ENCODE measurements around the gene MAPK11.

The MAPK11 gene

DNA sequence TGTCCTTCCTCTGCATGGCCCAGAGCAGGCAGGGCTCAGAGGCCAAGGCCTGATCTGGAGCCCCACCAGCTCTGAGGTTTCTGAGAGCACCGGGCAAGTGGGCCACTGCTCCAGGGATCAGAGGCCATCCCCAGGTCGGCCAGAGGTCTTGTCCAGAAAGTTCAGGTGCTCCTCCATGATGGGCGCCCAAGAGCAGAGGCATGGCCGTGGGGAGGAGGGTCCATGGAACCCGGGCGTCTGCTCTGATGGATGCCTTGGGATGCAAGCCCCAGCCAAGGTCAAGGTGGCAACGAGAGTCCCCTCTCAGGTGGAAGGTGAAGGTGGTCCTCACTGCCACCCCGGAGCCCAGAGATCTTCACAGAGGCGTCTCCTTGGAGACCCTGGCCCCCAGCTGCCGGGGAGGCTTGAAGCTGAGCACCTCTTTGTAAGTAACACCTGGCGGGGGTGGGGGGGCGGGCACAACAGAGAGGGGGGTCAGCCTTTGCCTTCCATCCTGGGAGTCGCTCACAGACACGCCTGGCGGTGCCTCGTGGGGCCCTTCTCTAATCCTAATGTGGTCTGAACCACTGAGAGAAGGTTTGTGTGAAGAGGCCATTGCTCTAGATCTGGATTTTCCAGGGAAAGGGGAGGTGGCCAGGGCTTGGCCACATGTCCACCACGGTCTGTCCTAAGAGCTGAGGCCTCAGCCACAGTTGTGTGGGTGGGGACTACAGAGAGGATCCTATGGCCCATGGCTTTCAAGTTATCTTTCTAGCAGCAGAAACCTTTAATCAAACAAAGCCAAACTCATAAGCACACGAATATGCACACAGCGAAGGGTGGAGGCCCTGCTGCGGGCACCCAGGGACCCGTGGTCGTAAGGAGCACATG is 16.9 kb downstream of the MAPK11 start:
- TF ChIP-seq, protein P1, sequence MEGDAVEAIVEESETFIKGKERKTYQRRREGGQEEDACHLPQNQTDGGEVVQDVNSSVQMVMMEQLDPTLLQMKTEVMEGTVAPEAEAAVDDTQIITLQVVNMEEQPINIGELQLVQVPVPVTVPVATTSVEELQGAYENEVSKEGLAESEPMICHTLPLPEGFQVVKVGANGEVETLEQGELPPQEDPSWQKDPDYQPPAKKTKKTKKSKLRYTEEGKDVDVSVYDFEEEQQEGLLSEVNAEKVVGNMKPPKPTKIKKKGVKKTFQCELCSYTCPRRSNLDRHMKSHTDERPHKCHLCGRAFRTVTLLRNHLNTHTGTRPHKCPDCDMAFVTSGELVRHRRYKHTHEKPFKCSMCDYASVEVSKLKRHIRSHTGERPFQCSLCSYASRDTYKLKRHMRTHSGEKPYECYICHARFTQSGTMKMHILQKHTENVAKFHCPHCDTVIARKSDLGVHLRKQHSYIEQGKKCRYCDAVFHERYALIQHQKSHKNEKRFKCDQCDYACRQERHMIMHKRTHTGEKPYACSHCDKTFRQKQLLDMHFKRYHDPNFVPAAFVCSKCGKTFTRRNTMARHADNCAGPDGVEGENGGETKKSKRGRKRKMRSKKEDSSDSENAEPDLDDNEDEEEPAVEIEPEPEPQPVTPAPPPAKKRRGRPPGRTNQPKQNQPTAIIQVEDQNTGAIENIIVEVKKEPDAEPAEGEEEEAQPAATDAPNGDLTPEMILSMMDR (IDR thresholded peaks at IDR 0.05), result no peak
- H3K4me1 ChIP-seq, result peaks cover 0 to 33% (median 22%) of the 10 kb centered on the region in 4 donors
- peaks cover 0 to 29% of the 10 kb centered on the region in 2 donors for H3K27me3 ChIP-seq
- no peak for DNase-seq
- no peak overlapping the region for H3K4me3 ChIP-seq
- no peaks in the 10 kb centered on the region for H3K36me3 ChIP-seq
- H3K9me3 ChIP-seq, result no peaks in the 10 kb centered on the region
- H3K27ac ChIP-seq, result no peak overlapping the region
- intact Hi-C loops (cut with DNase I; ENCODE audit: low total_unique reads), result loop anchor here (10.0 kb wide), 1 partner anchor 192 kb away; no protein-coding TSS in a partner anchor

DNA sequence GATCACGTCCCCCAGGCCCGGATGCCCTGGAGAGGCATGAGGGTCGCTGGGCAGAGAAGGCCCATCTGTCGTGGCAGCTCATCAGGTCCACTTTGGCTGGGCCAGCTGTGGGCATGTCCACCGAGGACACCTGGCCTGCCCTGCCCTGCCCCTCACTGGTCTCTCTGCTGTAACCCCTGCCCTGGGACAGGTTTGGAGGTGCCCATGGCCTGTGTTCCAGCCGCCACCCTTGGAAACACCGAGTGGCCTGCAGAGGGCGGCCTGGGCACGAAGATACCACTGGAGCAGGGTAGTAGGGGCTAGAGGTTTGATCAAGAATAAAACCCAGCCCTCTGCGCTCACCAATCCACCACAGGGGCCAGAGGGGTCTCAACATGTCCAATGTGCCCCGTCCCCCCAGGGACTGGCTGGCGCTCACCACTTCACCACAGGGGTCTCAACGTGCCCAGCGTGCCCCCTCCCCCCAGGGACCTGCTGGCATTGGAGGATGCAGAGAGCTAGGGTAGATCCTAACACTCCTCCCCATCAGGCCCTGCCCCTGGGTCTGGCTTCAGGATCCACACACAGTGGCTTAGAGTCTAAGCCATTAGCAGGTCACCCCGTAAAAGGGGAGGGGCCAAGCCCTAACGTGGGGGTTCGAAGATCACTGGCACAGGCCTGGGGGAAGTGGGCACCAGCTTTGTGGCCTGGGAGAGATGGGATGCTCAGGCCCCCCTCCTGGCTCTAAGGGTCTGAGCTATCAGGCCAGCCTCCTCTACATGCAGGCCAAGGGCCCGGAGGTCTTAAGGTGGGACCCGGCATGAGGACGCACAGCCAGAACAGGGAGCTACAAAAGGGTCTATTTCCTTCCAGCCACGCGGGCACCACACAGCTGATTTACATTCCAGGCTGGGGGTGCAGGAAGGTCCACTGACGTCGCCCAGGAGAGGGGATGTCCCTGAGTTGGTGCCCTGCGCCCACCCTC is 17.8 kb downstream of the MAPK11 start:
- Histone ChIP-seq H3K27ac (peak overlapping the region; percentile 70 to 76), H3K4me3 (peak overlapping the region; percentile 66 to 70), H3K4me1 (peaks cover 0 to 39% (median 24%) of the 10 kb centered on the region in 4 donors), H3K27me3 (peaks cover 0 to 20% of the 10 kb centered on the region in 2 donors), H3K36me3 (peaks cover 0 to 3% (median 0%) of the 10 kb centered on the region in 3 donors), H3K9me3 (no peaks in the 10 kb centered on the region)
- TF ChIP-seq, protein P1 (IDR thresholded peaks at IDR 0.05), result peak; percentile 68 to 72
- DNase-seq, result peak; percentile 79 to 87
- intact Hi-C loops (cut with DNase I; ENCODE audit: low total_unique reads), result loop anchor here (10.0 kb wide), 1 partner anchor 192 kb away; no protein-coding TSS in a partner anchor

DNA sequence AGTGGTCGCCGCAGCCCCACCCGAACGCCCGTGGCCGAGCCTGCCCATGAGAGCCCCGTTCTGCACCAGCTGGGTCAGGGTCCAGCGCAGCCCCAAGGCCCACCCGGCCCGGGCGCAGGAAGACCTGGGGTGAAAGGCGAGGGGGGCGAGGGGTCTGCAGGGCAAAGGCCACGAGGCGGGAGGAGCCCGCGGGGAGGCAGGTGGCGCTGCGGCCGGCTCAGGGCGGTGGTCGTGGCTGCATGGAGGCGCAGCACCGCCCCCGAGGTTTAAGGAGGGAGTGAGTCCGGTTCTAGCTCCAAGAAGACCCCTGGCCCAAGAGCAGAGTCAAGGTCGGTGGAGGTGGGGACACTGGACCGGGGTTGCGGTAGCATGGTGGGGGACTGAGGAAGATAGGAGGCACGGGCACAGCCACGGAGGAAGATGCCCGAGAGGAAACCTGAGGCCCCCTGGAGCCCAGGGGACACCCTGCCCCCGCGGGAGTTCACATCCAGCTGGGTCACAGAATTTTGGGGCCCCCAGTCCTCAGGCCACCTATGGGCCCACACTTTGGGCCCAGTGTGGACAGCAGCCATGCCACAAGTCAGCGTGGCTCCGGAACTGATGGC is 18.6 kb downstream of the MAPK11 start:
- TF ChIP-seq, protein P1 (IDR thresholded peaks at IDR 0.05), result no peak
- Histone ChIP-seq H3K27me3 (peaks cover 0 to 12% of the 10 kb centered on the region in 2 donors), H3K4me1 (peaks cover 0 to 39% (median 24%) of the 10 kb centered on the region in 4 donors), H3K36me3 (peaks cover 0 to 6% (median under 1%) of the 10 kb centered on the region in 3 donors), H3K9me3 (no peaks in the 10 kb centered on the region), H3K27ac (peak overlapping the region; percentile 70 to 76), H3K4me3 (peak overlapping the region; percentile 66 to 70)
- no peak for DNase-seq
- intact Hi-C loops (cut with DNase I; ENCODE audit: low total_unique reads), result loop anchor here (10.0 kb wide), 1 partner anchor 193 kb away; no protein-coding TSS in a partner anchor

DNA sequence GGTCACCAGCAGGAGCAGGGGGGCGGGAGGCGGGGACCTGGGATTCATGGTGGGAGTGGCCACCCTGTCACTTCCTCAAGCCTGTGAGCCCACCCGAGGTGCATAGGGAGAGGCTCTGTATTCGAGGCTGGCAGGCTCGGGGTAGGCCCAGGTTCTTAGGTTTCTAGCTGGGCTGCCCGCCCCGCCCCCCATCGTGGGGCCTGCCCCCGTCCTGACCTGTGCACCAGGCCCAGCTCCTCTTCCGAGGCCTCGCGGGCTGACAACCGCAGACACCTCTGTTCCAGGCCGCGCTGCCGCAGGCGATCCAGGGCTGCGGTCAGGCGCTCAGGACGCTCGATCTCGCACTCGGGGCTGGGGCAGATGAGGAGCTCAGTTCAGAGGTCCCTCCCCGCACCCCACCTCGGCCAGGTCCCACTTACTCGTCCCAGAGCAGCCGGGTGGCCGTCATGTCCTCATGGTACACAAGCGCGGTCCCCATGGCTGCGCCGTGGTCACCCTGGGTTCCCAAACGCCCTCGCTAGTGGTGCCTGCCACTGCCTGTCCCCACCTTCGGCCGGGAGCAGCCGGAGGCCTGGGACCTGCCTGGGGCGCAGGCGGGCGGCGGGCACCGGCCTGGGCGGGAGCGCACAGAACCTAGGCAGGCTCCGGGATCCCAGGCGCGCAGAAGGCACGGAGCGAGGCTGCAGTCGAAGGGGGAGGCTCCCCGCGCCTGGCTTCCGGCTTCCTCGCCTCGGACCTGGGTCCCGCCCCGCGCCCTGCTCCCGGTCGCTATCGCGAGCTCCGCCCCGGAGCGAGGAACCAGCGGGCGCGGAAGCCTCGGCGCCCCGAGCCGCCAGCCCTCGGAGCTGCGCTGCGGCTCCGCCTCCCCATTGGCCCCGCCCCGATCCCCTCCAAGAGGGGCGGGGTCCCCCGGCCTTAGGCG is 19.4 kb downstream of the MAPK11 start, which contains the start of gene HDAC10:
Gene HDAC10 (minus strand): TSS at position 711 of the 922 bp plus-strand sequence. CDS start 233 bp downstream, at position 478.
- peak; percentile 67 to 85 for DNase-seq
- peaks cover 0 to 14% (median 5%) of the 10 kb centered on the region in 3 donors for H3K36me3 ChIP-seq
- TF ChIP-seq, protein P1 (IDR thresholded peaks at IDR 0.05), result no peak
- no peaks in the 10 kb centered on the region for H3K9me3 ChIP-seq
- H3K4me1 ChIP-seq, result peaks cover 0 to 46% (median 31%) of the 10 kb centered on the region in 4 donors
- intact Hi-C loops (cut with DNase I; ENCODE audit: low total_unique reads), result loop anchor here (10.0 kb wide), 1 partner anchor 194 kb away; no protein-coding TSS in a partner anchor
- H3K4me3 ChIP-seq, result peak within 1 kb of the TSS; percentile 66 to 70
- H3K27me3 ChIP-seq, result peaks cover 0 to 4% of the 10 kb centered on the region in 2 donors
- H3K27ac ChIP-seq, result peak within 1 kb of the TSS; percentile 70 to 76
